B cell (primary cell): ENCODE data around the gene STMN3.

ENCODE experiments used
- EZH2 ChIP-seq: IDR thresholded peaks from 2 replicates; pipeline ENCODE4 v1.6.1; 2012; ENCODE audit warnings: borderline replicate concordance, low read depth, mild to moderate bottlenecking, moderate library complexity, low read length; ENCODE audit not compliant: insufficient read depth, poor library complexity, severe bottlenecking
- TF ChIP-seq, protein P1 (sequence below): fragments of 200-600 bp; IDR thresholded peaks from one replicate; pipeline ENCODE4 v1.8.0; 2022; ENCODE audit warnings: antibody characterized with exemption, mild to moderate bottlenecking

GRCh38 chr20:63640086-63640485 lies 13.1 kb downstream of the STMN3 start:
- TF ChIP-seq, protein P1, sequence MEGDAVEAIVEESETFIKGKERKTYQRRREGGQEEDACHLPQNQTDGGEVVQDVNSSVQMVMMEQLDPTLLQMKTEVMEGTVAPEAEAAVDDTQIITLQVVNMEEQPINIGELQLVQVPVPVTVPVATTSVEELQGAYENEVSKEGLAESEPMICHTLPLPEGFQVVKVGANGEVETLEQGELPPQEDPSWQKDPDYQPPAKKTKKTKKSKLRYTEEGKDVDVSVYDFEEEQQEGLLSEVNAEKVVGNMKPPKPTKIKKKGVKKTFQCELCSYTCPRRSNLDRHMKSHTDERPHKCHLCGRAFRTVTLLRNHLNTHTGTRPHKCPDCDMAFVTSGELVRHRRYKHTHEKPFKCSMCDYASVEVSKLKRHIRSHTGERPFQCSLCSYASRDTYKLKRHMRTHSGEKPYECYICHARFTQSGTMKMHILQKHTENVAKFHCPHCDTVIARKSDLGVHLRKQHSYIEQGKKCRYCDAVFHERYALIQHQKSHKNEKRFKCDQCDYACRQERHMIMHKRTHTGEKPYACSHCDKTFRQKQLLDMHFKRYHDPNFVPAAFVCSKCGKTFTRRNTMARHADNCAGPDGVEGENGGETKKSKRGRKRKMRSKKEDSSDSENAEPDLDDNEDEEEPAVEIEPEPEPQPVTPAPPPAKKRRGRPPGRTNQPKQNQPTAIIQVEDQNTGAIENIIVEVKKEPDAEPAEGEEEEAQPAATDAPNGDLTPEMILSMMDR: no peak
- TF ChIP-seq EZH2: no peak
